M059J (cell line): ENCODE data around the gene CDH16. TPM values are rescaled to one million over a fixed set of nuclear protein-coding genes. Genes with fewer than 3 reads are reported as not detected.

Source experiments
- DNase-seq: peaks from one replicate; pipeline ENCODE4 v3.0.0-alpha.2; 2012; ENCODE audit warnings: low read depth
- total RNA-seq: library from RNA; depleted of rRNA; stranded (reverse); fragments of >200 nt; shearing (Covaris generic); gene quantifications from 2 replicates; pipeline ENCODE4 v1.2.3, GENCODE V29; 2014

Gene CDH16
- total RNA-seq, 1 experiment from 2014 or later = not detected

- DNase-seq = peak; percentile 90
Measured at GRCh38 chr16:66927918-66928649, 9.4 kb upstream of the CDH16 start.

DNA sequence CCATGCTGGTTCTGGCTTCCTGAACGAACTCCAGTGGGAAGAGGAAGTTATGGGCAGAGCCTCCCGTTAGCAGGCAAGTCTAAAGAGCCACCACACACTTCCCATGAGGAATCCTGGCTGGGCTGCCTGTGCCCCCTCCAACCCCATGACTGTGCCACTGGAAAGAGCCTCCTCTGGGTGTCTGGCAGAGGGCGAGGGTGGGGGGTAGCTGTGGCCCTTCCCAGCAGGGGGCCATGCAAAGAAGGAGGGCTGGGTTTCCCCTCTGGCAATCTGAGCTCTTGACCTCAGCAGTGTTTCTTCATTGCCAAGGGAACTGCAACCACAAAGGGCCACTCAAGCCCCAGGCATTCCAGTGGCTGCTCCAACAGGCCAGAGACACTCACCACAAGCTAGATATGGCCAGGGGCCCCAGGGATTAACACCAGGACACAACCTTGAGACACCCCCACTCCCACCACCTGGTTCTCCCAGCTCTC lies 8.3 kb upstream of the CDH16 start:
- peak; percentile 100 for DNase-seq

DNA sequence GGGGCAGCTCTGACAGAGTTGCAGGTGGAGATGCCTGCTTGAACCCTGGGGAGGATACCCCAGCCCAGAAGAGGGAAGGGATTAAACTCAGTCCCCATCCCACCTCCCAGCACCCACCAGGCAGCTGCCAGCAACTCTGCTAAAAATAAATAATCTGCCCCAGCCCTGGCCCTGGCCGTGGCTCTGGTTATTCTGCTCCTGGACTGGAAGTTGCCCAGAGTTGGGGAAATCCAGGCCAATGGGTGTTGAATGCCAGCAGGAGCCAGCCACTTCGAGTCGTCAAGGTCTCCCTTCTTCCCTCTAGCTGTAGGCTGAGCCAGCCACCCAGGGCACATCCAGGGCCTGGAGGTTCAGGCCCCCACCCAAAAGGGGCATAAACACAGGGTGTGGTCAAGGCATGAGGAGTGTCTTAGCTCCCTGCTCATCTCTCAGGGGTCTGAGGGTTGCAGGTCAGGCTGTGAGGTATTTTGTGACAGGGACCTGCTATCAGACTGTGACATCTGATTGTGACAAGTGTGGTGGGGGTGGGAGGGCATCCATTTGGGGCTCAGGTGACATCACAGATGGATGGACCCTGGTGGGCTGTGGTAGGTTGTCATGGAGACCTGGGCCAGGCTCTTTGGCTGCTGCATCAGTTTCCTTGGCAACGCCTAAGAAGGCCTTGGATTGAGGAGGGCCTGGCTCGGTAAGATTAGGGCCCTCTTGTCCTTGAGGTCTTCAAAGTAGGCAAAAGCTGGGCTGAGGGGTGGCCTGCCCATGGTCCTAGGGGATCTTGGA lies 7.7 kb upstream of the CDH16 start:
- peak; percentile 66 for DNase-seq

- DNase-seq = peak; percentile 56
Measured at GRCh38 chr16:66925322-66925840, 6.7 kb upstream of the CDH16 start, which contains the start of gene RRAD. RRAD (minus strand) TSS chr16:66925535; CDS start chr16:66925179, 356 bp downstream.

GRCh38 chr16:66924527-66925321 lies 6.0 kb upstream of the CDH16 start:
- DNase-seq = no peak

GRCh38 chr16:66923866-66924265 lies 5.2 kb upstream of the CDH16 start:
- DNase-seq = no peak

DNA sequence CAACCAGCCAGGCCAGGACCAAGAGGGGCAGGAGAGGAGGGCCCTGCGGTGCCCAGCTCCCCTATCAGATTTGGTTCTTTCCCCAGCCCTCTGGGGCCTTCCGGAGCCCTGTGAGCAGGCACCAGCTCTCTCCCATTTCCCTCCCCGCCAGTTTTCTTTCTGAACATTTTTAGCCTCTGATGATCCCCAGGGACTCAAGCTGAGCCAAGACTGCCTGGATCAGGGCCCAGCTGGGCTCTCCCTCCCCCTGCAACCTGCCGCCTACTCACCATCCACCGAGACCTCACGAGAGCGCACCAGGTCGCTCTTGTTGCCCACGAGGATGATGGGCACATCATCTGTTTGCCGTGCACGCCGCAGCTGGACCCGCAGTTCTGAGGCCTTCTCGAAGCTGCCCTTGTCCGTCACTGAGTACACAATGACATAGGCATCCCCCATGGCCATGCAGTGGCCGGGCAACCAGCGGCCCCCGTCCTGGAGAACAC lies 4.6 kb upstream of the CDH16 start:
- peak; percentile 37 for DNase-seq

DNA sequence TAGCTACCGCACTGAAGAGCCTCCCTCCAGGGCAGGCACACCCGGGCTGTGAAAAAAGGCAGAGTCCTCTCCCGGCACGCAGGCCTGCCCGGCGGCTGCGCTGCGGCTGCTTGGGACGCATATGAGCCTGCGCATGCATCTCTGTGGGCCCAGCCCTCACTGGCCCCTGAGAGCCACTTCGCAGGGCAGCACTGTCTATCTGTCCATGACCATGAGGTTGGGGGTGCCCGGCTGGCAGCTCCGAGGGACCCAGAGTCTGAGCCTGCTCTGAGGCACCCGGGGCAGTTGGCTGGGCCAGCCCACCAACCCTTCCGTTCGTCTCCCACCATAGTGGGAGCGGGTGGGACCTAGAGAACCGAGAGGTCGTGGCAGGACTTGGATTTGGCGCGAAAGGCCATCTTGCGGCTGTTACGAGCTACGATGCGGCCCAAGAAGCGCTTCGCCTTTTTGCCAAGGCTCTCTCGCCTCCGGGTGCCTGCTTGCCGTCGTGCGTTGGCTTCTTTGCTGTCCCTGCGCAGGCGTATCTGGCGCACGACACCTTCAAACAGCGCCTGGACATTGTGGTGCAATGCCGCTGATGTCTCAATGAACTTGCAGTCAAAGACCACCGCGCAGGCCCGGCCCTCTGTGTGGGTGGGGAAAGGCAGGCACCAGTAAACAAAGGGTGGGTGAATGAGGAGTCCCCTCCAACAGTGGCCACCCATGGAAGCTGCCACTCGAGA lies 3.2 kb upstream of the CDH16 start:
- DNase-seq = no peak

DNA sequence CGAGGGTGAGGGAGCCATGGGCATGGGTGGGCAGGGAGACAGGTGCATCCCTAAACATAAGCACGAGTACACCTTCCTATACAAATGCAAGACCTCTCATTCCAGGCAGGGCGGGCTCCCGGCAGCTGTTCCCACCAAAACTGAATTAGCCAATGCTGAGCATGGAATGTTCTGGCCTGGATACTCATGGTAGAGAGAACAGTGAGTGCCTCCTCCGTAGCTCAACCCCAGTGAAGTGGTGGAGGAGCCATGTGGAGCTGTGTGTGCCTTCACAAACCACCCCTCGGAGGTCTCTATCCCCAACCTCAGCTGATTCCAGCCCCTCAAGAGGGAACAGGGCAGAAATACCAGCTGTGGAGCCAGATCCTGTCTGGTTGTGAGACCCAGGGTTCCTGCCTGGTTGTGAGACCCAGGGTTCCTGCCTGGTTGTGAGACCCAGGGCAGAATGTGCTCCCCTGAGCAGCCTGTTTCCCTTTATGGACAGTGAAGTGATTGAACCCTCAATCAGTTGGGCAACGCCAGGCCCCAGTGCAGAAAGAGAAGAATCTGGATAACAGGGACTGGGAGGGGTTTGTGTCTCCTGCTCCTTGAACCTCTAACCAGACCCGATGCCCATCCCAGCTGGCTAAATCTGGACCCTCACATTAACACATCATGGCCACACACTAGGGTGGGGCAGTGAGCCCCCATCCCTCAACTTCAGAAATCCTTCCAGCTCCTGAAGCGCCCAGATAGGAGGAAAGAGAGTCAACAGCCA lies 2.4 kb upstream of the CDH16 start:
- DNase-seq = no peak

- DNase-seq = no peak
Measured at GRCh38 chr16:66920299-66920590, 1.6 kb upstream of the CDH16 start.

DNA sequence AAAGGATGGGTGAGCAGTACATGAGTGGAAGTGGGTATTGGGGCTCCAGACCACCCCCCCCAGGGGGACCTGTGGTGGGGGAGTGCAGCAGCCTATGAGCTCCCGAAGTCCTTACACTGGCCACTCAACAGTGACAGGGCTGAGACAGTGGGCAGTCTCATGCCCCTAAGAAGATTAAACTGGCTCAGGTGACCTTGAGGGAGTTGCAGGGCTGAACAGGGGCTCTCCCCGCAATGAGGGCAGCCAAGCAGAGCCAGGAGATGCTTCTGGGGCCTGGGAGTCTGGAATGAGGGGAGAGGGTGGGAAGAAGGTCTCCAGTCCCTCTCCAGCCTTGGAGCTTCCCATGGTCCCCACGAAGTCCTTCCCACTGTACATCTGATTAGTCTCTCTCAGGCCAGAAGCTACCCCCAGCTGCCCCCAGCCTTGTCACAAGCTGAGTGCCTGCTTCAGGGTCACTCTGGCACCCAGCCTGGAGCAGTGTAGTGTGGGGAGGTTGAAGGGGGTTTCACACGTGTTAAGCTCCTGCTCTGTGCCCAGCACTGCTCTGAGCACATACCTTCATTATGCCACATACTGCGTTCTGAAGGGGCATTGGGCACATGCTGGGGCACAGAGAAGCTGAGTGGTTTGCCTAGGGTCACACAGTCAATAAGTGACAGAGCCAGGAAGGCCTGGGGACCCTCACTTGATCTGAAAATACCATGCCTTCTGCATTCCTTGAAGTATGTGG lies 1.0 kb upstream of the CDH16 start:
- no peak for DNase-seq

DNA sequence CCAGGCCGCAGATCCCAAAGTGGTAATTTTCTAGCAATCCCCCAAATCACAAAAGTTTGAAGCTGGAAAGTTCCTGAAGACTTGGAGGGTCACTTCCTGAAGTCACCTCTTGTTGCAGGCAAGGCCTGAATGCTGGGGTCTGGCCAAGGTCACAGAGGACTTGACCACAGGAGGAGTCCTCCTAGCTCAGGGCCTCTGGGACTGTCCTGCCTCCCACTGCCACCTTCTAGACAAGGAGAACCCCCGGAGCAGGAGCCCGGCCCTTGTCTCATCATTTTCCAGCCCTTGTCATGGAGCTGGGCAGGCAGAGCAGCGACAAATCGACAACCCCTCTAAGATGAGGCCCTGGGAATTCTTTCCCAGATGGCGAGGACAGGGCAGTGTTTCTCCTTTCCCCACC lies 330 bp downstream of the CDH16 start:
- DNase-seq = no peak

GRCh38 chr16:66917741-66918140 lies 944 bp downstream of the CDH16 start:
- no peak for DNase-seq

GRCh38 chr16:66916518-66916917 lies 2.2 kb downstream of the CDH16 start:
- DNase-seq = no peak

DNA sequence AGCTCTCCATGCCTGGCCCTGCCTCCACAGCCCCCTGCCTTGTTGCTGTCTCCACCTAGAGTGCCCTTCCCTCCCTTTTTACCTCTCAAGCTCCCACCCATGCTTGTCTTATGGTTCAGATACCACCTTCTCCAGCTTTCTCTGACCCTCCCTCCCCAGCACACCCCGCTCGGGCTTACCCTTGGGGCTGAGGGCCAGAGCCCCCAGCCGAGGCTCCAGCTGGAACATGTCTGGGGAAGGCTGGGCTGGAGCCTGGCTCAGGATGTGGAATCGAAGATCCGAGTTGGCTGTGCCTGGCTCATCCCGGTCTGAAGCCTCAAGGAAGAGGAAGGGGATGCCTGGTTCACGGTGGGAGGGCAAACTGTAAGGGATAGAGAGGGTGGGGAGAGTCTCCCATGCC lies 3.6 kb downstream of the CDH16 start:
- DNase-seq = no peak

DNA sequence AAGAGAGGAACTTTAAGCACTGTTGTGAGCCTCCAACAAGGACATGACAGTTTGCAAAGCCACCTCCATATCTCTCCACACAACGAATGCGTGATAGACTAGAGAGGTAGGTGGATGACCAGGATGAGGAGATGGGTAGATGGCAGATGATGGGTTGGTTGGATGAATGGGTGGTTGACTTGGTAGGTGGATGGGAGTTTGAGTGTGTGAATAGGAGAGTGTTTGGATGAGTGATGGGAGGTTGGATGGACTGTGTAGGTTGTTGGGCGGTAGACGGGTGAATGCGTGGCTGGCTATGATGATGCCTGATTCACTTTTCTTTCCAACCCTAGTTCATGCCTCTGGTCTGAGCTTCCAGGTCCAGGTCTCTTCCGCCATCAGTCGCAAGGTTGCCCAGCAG lies 4.1 kb downstream of the CDH16 start:
- no peak for DNase-seq

DNA sequence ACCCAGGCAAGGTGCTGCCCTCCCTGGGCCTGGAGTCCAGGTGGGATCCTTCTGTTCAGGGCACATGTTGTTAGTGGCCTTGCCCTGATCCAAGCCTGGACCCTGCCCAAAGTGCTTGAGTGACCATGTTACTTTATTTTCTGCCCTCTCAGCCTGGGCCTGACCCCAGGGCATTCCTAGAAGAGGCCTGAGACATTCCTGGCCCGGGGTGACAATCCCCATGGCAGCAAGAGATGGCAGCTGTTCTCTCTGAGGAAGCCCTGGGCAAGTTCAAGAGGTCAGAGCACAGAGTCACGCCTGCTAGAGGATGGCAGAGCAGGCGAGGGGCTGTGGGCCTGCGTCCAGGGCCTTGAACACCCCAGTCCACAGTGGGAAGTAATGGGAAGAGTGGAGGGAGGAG lies 5.0 kb downstream of the CDH16 start:
- no peak for DNase-seq

DNA sequence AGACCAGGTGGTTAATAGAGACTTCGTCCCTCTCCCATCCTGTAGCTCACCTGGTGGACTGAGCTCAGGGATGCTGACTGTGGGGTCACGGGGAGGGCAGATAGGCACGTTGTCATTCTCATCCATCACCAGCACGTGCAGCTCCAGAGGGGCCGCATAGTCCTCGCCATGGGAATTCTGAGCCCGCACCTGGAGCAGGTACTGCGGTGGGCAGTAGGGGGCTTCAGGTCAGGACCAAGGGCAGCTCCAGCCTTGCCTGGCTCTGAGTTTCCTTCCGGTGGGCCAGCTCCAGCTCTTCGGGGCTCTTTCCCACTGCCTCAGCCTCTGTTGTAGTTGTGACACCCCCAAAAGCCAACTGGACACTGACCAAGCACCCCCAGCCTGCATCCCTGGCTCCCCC lies 5.6 kb downstream of the CDH16 start:
- no peak for DNase-seq

- DNase-seq = no peak
Measured at GRCh38 chr16:66911801-66912200, 6.9 kb downstream of the CDH16 start.

DNA sequence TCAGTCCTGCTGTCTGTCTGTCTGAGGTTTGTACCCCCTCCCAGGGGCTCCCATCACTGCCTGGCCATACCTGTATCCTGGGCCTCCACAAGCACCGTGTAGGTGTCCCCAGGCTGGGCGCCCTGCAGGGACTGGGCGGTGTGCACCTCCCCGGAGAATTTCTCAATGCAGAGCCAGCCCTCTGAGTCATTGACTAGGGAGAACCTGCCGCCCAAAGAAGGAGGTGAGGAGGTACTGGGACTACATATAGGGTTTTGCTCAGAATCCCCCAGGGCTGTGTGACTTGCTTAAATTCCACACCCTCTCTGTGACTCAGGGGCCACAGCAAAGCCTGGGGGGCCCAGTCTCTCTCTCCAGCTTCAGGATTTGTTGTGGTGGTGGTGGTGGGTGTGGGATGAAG lies 7.6 kb downstream of the CDH16 start:
- peak; percentile 56 for DNase-seq
